Measurements from ENCODE around the gene ZC3H12C. TPM values are rescaled to one million over a fixed set of nuclear protein-coding genes. Genes with fewer than 3 reads are reported as not detected.
A peak's percentile ranks its signal among the peaks of the same experiment; 100 is the strongest.

ZC3H12C gene
- 5.0 and 5.8 TPM in 2 replicates for total RNA-seq

GRCh38 chr11:110092515-110093406, at the start of gene ZC3H12C:
Gene ZC3H12C, plus strand, starts transcription at chr11:110093392. Its CDS starts 20 bp downstream, at chr11:110093412.
- peak; percentile 43 for TF ChIP-seq CTCF (conservative IDR thresholded peaks at IDR 0.05; ENCODE audit: low read depth, low read length)
- peak; percentile 70 for DNase-seq (ENCODE audit: low read depth)
- peak within 1 kb of the TSS; percentile 78 for H3K4me3 ChIP-seq (ENCODE audit: low read depth, low read length)

- no peak overlapping the region for H3K4me3 ChIP-seq (ENCODE audit: low read depth, low read length)
- TF ChIP-seq CTCF (conservative IDR thresholded peaks at IDR 0.05; ENCODE audit: low read depth, low read length): no peak
- no peak for DNase-seq (ENCODE audit: low read depth)
Observed at GRCh38 chr11:110044226-110044968, 48.8 kb upstream of the ZC3H12C start.

GRCh38 chr11:110046775-110047380, 46.3 kb upstream of the ZC3H12C start:
- DNase-seq (ENCODE audit: low read depth): no peak
- TF ChIP-seq CTCF (conservative IDR thresholded peaks at IDR 0.05; ENCODE audit: low read depth, low read length): no peak

DNA sequence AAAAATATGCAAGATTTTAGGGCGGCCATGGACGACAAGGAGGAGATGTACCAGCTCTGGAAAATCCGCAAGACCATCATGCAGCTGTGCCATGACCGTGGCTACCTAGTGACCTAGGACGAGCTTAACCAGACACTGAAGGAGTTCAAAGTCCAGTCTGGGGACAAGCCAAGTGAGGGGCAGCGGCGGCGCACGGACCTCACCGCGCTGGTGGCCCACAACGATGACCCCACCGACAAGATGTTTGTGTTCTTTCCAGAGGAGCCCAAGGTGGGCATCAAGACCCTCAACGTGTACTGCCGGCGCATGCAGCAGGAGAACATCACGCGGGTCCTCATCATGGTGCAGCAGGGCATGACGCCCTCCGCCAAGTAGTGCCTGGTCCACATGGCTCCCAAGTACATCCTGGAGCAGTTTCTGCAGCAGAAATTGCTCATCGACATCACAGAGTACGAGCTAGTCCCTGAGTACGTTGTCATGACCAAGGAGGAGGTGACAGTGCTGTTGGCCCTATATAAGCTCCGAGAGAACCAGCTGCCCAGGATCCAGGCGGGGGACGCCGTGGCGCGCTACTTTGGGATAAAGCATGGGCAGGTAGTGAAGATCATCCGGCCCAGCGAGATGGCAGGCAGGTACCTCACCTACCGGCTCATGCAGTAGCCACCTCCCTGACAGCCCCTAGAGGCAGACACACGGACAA, 43.5 kb upstream of the ZC3H12C start:
- no peak for TF ChIP-seq CTCF (conservative IDR thresholded peaks at IDR 0.05; ENCODE audit: low read depth, low read length)
- no peak for DNase-seq (ENCODE audit: low read depth)
- H3K4me3 ChIP-seq (ENCODE audit: low read depth, low read length): no peak overlapping the region

More at GRCh38 chr11:110046775-110047380, 46.3 kb upstream of the ZC3H12C start:
- H3K4me3 ChIP-seq (ENCODE audit: low read depth, low read length): no peak overlapping the region

GRCh38 chr11:110050201-110050506, 43.0 kb upstream of the ZC3H12C start:
- no peak for DNase-seq (ENCODE audit: low read depth)
- no peak overlapping the region for H3K4me3 ChIP-seq (ENCODE audit: low read depth, low read length)
- TF ChIP-seq CTCF (conservative IDR thresholded peaks at IDR 0.05; ENCODE audit: low read depth, low read length): no peak

- no peak for DNase-seq (ENCODE audit: low read depth)
- TF ChIP-seq CTCF (conservative IDR thresholded peaks at IDR 0.05; ENCODE audit: low read depth, low read length): no peak
- H3K4me3 ChIP-seq (ENCODE audit: low read depth, low read length): no peak overlapping the region
Observed at GRCh38 chr11:110053848-110054414, 39.3 kb upstream of the ZC3H12C start.

All from epithelial cell of proximal tubule (primary cell).